Activated CD8-positive, alpha-beta T cell treated with anti-CD3 and anti-CD28 coated beads for 36 hours (primary cell): ENCODE data around the gene TRERF1. TPM values are rescaled to one million over a fixed set of nuclear protein-coding genes. Genes with fewer than 3 reads are reported as not detected.
A peak's percentile ranks its signal among the peaks of the same experiment; 100 is the strongest.

Experiments
- ATAC-seq: fragments of 200-7000 bp; cut with Tn5 transposase; one replicate; pipeline ENCODE4 v1.10.0; 2021; ENCODE audit warnings: mild to moderate bottlenecking, moderate library complexity
- CTCF ChIA-PET: fragments of 350-600 bp; sonication (Branson Sonifier 250); formaldehyde crosslinking; loops from one replicate; lab custom pipeline; 2021; ENCODE audit warnings: antibody characterized with exemption; lab: Charles Lee
- POLR2A ChIA-PET: fragments of 350-600 bp; sonication (Branson Sonifier 250); formaldehyde crosslinking; loops from one replicate; lab custom pipeline; 2021; ENCODE audit warnings: antibody characterized with exemption; lab: Charles Lee
- DNase-seq: peaks from one replicate; pipeline ENCODE4 v3.0.0-alpha.2; 2020
- H3K27ac Mint-ChIP-seq: one replicate; pipeline ENCODE4 v1.8.0; 2021; ENCODE audit warnings: mild to moderate bottlenecking, mixed read lengths
- H3K27me3 Mint-ChIP-seq: one replicate; pipeline ENCODE4 v1.8.0; 2021; ENCODE audit warnings: mixed read lengths
- H3K36me3 Mint-ChIP-seq: one replicate; pipeline ENCODE4 v1.8.0; 2021; ENCODE audit warnings: low read depth, mixed read lengths
- H3K4me1 Mint-ChIP-seq: one replicate; pipeline ENCODE4 v1.8.0; 2021; ENCODE audit warnings: low read depth, mixed read lengths
- H3K4me3 Mint-ChIP-seq: one replicate; pipeline ENCODE4 v1.8.0; 2021; ENCODE audit warnings: mild to moderate bottlenecking, moderate library complexity, mixed read lengths
- H3K9me3 Mint-ChIP-seq: one replicate; pipeline ENCODE4 v1.8.0; 2021; ENCODE audit warnings: mixed read lengths
- CTCF ChIP-seq: fragments of 200-600 bp; IDR thresholded peaks from one replicate; pipeline ENCODE4 v1.8.0; 2022; ENCODE audit warnings: antibody characterized with exemption, mild to moderate bottlenecking
- intact Hi-C: fragments of 100-400 bp; cut with micrococcal nuclease; formaldehyde crosslinking; loops from one replicate; pipeline ENCODE4 v1.10.0; 2022
- total RNA-seq, 2 experiments: library from RNA; stranded (reverse); gene quantifications; one replicate each; pipeline ENCODE4 v1.2.3, GENCODE V29; 2021

TRERF1 gene
- total RNA-seq, 2 experiments from 2014 or later: 6.5 to 6.9 TPM

DNA sequence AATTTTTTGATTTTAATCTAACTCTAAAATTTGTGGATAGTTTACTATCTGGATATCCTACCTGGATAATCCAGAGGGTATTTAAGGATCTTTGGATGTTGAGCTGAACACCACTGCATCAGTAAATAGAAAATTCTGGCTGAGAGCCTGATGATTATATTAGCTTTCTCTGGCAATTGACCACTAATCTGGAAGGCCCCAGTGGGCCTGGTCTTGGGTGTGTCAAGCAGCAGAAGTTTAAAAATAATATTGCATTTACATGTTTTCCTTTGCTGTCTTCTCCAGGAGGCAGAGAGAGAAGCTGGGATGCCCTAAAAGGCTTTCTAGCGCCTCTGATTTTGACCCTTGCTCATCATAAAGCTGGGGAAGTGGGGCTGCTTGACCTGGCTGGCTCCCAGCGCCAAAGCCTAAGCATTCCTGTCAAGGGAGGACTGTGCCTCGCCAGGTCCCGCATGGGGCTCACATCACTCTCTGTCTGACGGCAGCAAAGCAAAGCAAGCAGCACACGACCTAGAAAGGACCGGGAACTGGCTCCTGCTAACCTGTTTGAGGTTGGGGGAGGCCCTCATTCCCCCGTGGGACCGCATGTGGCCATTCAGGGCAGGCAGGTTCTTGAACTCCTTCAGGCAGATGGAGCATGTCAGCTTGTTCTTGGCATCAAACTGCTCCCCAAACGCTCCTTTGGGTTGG, 187.4 kb downstream of the TRERF1 start:
- intact Hi-C loops: loop anchor here (5.0 kb wide), 1 partner anchor 283 kb away; no protein-coding TSS in a partner anchor
- Mint-ChIP-seq H3K27ac (no peak overlapping the region), H3K4me1 (peaks cover 8% of the 10 kb centered on the region), H3K4me3 (no peak overlapping the region), H3K36me3 (peaks cover 8% of the 10 kb centered on the region), H3K27me3 (no peaks in the 10 kb centered on the region), H3K9me3 (no peaks in the 10 kb centered on the region)
- ChIA-PET POLR2A (no interaction called here), CTCF (interaction anchor here (1.1 to 6.6 kb wide), 5 partner anchors 17 to 284 kb away, joined by 3 to 126 read pairs (median 4); no protein-coding TSS in a partner anchor)
- no peak for TF ChIP-seq CTCF
- DNase-seq (no peak), ATAC-seq (no peak)

DNA sequence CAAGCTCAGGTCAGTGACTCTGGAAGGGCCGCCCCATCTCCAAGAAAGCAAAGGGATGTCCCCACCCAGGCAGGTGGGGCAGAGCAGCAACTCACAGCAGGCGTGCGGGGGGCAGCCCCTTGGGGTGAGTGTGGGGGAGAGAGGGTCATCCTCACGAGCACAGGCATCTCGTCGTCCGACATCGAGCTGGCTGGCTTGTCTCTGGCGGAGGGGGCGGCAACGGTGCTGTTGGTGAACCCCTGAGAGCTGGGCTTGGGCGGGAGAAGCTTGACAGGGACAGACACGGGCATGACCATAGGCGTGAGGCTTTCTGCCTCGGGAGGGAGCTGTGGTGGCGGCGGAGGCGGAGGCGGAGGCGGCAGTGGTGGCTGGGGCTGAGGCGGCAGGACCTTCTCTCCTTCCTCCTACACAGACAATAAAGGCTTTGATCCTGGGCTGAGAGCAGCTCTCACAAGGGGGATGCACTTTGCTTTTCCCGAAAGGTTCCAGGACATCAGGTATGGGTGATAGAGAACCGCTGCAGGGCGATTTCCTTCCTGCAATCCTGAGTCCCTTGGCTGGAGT, 188.5 kb downstream of the TRERF1 start:
- no peak overlapping the region for H3K4me3 Mint-ChIP-seq
- CTCF ChIA-PET: interaction anchor here (0.9 to 6.6 kb wide), 6 partner anchors 18 to 285 kb away, joined by 3 to 126 read pairs (median 5); no protein-coding TSS in a partner anchor
- POLR2A ChIA-PET: interaction anchor here (0.8 kb wide), 1 partner anchor 127 kb away, joined by 3 read pairs; no protein-coding TSS in a partner anchor
- intact Hi-C loops: loop anchor here (5.0 kb wide), 1 partner anchor 284 kb away; no protein-coding TSS in a partner anchor
- H3K36me3 Mint-ChIP-seq: peaks cover 4% of the 10 kb centered on the region
- ATAC-seq (no peak), DNase-seq (no peak)
- H3K27ac Mint-ChIP-seq: no peak overlapping the region
- peaks cover 6% of the 10 kb centered on the region for H3K4me1 Mint-ChIP-seq
- no peaks in the 10 kb centered on the region for H3K9me3 Mint-ChIP-seq
- H3K27me3 Mint-ChIP-seq: no peaks in the 10 kb centered on the region
- TF ChIP-seq CTCF: no peak

- ChIA-PET POLR2A (interaction anchor here (0.5 to 0.7 kb wide), 2 partner anchors 20 to 771 kb away, joined by 3 read pairs; no protein-coding TSS in a partner anchor), CTCF (interaction anchor here (0.6 to 6.6 kb wide), 41 partner anchors 9 to 343 kb away, joined by 3 to 126 read pairs (median 3); no protein-coding TSS in a partner anchor)
- TF ChIP-seq CTCF: peak; percentile 76
- no peaks in the 10 kb centered on the region for H3K27me3 Mint-ChIP-seq
- H3K36me3 Mint-ChIP-seq: peaks cover 5% of the 10 kb centered on the region
- no peak overlapping the region for H3K27ac Mint-ChIP-seq
- intact Hi-C loops: loop anchor here (5.0 kb wide), 1 partner anchor 286 kb away; no protein-coding TSS in a partner anchor
- peaks cover 2% of the 10 kb centered on the region for H3K4me1 Mint-ChIP-seq
- DNase-seq (peak; percentile 54), ATAC-seq (peak; percentile 88)
- H3K9me3 Mint-ChIP-seq: no peaks in the 10 kb centered on the region
- no peak overlapping the region for H3K4me3 Mint-ChIP-seq
Measured at GRCh38 chr6:42260972-42261371, 190.8 kb downstream of the TRERF1 start.

GRCh38 chr6:42260396-42260888, 191.3 kb downstream of the TRERF1 start:
- Mint-ChIP-seq H3K27me3 (no peaks in the 10 kb centered on the region), H3K36me3 (peaks cover 5% of the 10 kb centered on the region), H3K4me1 (peaks cover 2% of the 10 kb centered on the region), H3K4me3 (no peak overlapping the region), H3K27ac (no peak overlapping the region), H3K9me3 (no peaks in the 10 kb centered on the region)
- TF ChIP-seq CTCF: no peak
- intact Hi-C loops: loop anchor here (5.0 kb wide), 1 partner anchor 287 kb away; no protein-coding TSS in a partner anchor
- peak; percentile 38 for ATAC-seq
- DNase-seq: no peak
- ChIA-PET POLR2A (interaction anchor here (0.5 to 0.7 kb wide), 2 partner anchors 21 to 772 kb away, joined by 3 read pairs; no protein-coding TSS in a partner anchor), CTCF (interaction anchor here (0.6 to 6.6 kb wide), 33 partner anchors 9 to 343 kb away, joined by 3 to 126 read pairs (median 3); no protein-coding TSS in a partner anchor)
